ENCODE results near the gene SPRY2.

DNA sequence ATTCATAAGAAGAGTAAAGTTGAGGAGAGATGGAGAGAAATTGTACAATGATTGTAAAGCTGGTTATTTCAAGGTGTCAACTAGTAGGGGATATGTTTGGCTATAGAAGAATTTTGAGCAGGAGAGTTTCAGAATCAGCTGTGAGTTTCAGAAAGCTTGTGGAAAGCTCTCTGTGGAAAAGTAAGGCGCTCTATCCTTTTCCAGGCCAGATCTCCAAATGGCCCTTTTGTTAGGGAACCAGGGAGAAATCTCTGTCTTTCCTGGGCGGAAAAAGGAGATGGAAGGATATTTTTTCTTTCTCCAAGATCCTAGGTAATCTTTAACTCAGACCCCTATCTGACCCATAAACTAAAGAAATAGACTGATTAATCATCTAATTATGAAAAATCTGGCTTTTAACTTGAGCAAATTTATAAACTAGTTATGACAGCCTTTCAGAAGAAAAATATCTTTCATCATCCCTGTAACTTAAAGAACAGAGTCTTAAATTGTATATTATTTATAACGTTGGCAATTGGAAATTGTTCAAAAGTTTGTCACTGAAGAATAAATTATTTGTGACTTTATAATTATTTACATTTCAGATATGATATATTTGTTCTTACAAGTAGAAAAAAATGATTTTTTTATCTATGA lies 34.5 kb downstream of the SPRY2 start:
- TF ChIP-seq, protein P1, sequence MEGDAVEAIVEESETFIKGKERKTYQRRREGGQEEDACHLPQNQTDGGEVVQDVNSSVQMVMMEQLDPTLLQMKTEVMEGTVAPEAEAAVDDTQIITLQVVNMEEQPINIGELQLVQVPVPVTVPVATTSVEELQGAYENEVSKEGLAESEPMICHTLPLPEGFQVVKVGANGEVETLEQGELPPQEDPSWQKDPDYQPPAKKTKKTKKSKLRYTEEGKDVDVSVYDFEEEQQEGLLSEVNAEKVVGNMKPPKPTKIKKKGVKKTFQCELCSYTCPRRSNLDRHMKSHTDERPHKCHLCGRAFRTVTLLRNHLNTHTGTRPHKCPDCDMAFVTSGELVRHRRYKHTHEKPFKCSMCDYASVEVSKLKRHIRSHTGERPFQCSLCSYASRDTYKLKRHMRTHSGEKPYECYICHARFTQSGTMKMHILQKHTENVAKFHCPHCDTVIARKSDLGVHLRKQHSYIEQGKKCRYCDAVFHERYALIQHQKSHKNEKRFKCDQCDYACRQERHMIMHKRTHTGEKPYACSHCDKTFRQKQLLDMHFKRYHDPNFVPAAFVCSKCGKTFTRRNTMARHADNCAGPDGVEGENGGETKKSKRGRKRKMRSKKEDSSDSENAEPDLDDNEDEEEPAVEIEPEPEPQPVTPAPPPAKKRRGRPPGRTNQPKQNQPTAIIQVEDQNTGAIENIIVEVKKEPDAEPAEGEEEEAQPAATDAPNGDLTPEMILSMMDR (conservative IDR thresholded peaks at IDR 0.05; ENCODE audit: low read length): no peak
- no peak for TF ChIP-seq EZH2phosphoT487 (IDR thresholded peaks at IDR 0.05; ENCODE audit: borderline replicate concordance)

All from Loucy (cell line).